ENCODE data around the gene LAMP1. TPM values are rescaled to one million over a fixed set of nuclear protein-coding genes. Genes with fewer than 3 reads are reported as not detected.

The LAMP1 gene
- total and polyA plus RNA-seq, 9 donors = 51.7 to 212 (median 144) TPM

DNA sequence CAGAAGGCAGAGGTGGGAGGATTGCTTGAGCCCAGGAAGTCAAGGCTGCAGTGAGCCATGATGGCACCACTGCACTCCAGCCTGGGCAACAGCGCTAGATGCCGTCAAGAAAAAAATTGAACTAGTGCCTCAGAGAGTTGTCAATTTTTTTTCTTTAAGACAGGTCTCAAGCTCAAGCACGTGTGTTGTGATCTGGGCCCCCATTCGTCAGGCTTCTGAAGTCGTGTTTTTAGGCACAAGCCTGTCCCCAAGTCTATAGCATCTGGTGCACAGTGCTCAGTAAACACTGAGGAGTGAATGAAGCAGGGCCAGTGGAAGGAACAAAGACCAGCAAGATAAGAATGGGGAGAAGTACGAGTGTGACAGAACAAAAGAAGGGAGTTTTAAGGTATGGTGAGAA lies 23.7 kb upstream of the LAMP1 start:
- Histone ChIP-seq H3K36me3 (no peaks in the 10 kb centered on the region), H3K27ac (no peak overlapping the region), H3K4me3 (no peak overlapping the region), H3K4me1 (ENCODE audit: insufficient read depth) (no peaks in the 10 kb centered on the region), H3K27me3 (no peaks in the 10 kb centered on the region), H3K9me3 (no peaks in the 10 kb centered on the region)
- intact Hi-C loops (cut with DNase I) = loop anchor here in 2 of 4 donors (5.0 to 10.0 kb wide), 2 partner anchors 119 to 121 kb away; no protein-coding TSS in a partner anchor
- no peak for DNase-seq
- WGBS, 3 donors = 79 to 84% (median 82%) methylated on average over 6 of the region's 6 CpGs
- TF ChIP-seq POLR2A (IDR thresholded peaks at IDR 0.05) = no peak
- TF ChIP-seq, protein P1, sequence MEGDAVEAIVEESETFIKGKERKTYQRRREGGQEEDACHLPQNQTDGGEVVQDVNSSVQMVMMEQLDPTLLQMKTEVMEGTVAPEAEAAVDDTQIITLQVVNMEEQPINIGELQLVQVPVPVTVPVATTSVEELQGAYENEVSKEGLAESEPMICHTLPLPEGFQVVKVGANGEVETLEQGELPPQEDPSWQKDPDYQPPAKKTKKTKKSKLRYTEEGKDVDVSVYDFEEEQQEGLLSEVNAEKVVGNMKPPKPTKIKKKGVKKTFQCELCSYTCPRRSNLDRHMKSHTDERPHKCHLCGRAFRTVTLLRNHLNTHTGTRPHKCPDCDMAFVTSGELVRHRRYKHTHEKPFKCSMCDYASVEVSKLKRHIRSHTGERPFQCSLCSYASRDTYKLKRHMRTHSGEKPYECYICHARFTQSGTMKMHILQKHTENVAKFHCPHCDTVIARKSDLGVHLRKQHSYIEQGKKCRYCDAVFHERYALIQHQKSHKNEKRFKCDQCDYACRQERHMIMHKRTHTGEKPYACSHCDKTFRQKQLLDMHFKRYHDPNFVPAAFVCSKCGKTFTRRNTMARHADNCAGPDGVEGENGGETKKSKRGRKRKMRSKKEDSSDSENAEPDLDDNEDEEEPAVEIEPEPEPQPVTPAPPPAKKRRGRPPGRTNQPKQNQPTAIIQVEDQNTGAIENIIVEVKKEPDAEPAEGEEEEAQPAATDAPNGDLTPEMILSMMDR (IDR thresholded peaks at IDR 0.05) = no peak
- no peak for TF ChIP-seq EP300 (IDR thresholded peaks at IDR 0.05)

GRCh38 chr13:113273851-113274590 lies 23.0 kb upstream of the LAMP1 start:
- no peak overlapping the region for H3K4me3 ChIP-seq
- H3K9me3 ChIP-seq = no peaks in the 10 kb centered on the region
- WGBS, 3 donors = 75 to 84% (median 83%) methylated on average over 15 of the region's 15 CpGs
- TF ChIP-seq, protein P1 (IDR thresholded peaks at IDR 0.05) = no peak
- TF ChIP-seq EP300 (IDR thresholded peaks at IDR 0.05) (no peak), POLR2A (IDR thresholded peaks at IDR 0.05) (no peak)
- no peaks in the 10 kb centered on the region for H3K27me3 ChIP-seq
- H3K27ac ChIP-seq = no peak overlapping the region
- no peaks in the 10 kb centered on the region for H3K4me1 ChIP-seq (ENCODE audit: insufficient read depth)
- intact Hi-C loops (cut with DNase I) = loop anchor here in 2 of 4 donors (5.0 to 10.0 kb wide), 2 partner anchors 118 to 121 kb away; no protein-coding TSS in a partner anchor
- no peak for DNase-seq
- H3K36me3 ChIP-seq = no peaks in the 10 kb centered on the region

DNA sequence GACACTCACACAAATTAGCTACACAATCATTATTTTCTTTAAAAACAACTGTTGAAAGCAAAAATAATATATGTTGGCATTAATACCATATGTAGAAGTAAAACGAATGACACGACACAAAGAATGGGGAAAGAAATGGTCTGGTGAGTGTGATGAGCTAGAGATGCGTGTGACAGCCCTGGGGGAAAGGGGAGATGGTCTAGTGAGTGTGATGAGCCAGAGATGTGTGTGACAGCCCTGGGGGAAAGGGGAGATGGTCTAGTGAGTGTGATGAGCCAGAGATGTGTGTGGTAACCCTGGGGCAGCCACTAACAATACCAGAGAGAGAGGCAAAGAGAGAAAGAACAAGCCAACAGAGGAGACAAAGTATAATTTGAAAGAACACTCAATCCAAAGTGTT lies 22.3 kb upstream of the LAMP1 start:
- H3K36me3 ChIP-seq = no peaks in the 10 kb centered on the region
- WGBS, 3 donors = 75 to 83% (median 81%) methylated on average over 3 of the region's 3 CpGs
- no peaks in the 10 kb centered on the region for H3K9me3 ChIP-seq
- intact Hi-C loops (cut with DNase I) = loop anchor here in 3 of 4 donors (5.0 to 10.0 kb wide), 2 partner anchors 118 to 120 kb away; no protein-coding TSS in a partner anchor
- no peak overlapping the region for H3K4me3 ChIP-seq
- TF ChIP-seq POLR2A (IDR thresholded peaks at IDR 0.05) = no peak
- TF ChIP-seq, protein P1 (IDR thresholded peaks at IDR 0.05) = no peak
- no peak for TF ChIP-seq EP300 (IDR thresholded peaks at IDR 0.05)
- no peak for DNase-seq
- no peaks in the 10 kb centered on the region for H3K27me3 ChIP-seq
- H3K27ac ChIP-seq = no peak overlapping the region
- no peaks in the 10 kb centered on the region for H3K4me1 ChIP-seq (ENCODE audit: insufficient read depth)

GRCh38 chr13:113275387-113275786 lies 21.7 kb upstream of the LAMP1 start:
- no peaks in the 10 kb centered on the region for H3K27me3 ChIP-seq
- H3K36me3 ChIP-seq = no peaks in the 10 kb centered on the region
- intact Hi-C loops (cut with DNase I) = loop anchor here in 2 of 4 donors (5.0 to 10.0 kb wide), 2 partner anchors 117 to 119 kb away; no protein-coding TSS in a partner anchor
- no peak overlapping the region for H3K27ac ChIP-seq
- no peak overlapping the region for H3K4me3 ChIP-seq
- TF ChIP-seq POLR2A (IDR thresholded peaks at IDR 0.05) = no peak
- TF ChIP-seq, protein P1 (IDR thresholded peaks at IDR 0.05) = peak in 1 of 3 donors; percentile 27
- H3K9me3 ChIP-seq = no peaks in the 10 kb centered on the region
- H3K4me1 ChIP-seq (ENCODE audit: insufficient read depth) = no peaks in the 10 kb centered on the region
- DNase-seq = peak; percentile 14 to 62 (median 41)
- 3 to 7% (median 6%) methylated on average over 3 of the region's 3 CpGs for WGBS, 3 donors

All from ovary (tissue), 9 donors.